Measurements from ENCODE around the gene CNOT11. TPM values are rescaled to one million over a fixed set of nuclear protein-coding genes. Genes with fewer than 3 reads are reported as not detected.

Gene CNOT11
- total and polyA plus RNA-seq, 2 of the 8 experiments (the other 6 are each of a cell fraction or from before 2014, with no cell fraction given) = 41.5 to 54.6 TPM

- peak overlapping the region; percentile 70; the same call in 1 of the 2 replicates for H3K27ac ChIP-seq (ENCODE audit: low read depth, low read length)
- H3K4me2 ChIP-seq (ENCODE audit: insufficient read depth in 1 of 2, low read depth in 2 of 2, low read length in 2 of 2) = peak overlapping the region; percentile 76 to 98
- TF ChIP-seq ASH2L (IDR thresholded peaks at IDR 0.05; ENCODE audit: low read length) = peak; percentile 68
- TF ChIP-seq HDAC2 (IDR thresholded peaks at IDR 0.05; ENCODE audit: borderline replicate concordance in 1 of 2, low read depth in 2 of 2, low read length in 2 of 2) = 0 out of 4 replicates have a peak, but pooled peaks of 1 of the 2 experiments have one; percentile 21
- TF ChIP-seq RBBP5 (IDR thresholded peaks at IDR 0.05; ENCODE audit: borderline replicate concordance, low read depth, low read length) = peak; percentile 90
- TF ChIP-seq KDM4A (IDR thresholded peaks at IDR 0.05; ENCODE audit: low read depth, low read length, severe bottlenecking) = peak; percentile 70
- TF ChIP-seq SIX5 (IDR thresholded peaks at IDR 0.05; ENCODE audit: low read depth, low read length) = no peak
- TF ChIP-seq E2F6 (IDR thresholded peaks at IDR 0.05) = peak; percentile 32; the same call in 1 of the 2 replicates
- TF ChIP-seq TBP (IDR thresholded peaks at IDR 0.05; ENCODE audit: low read depth, low read length) = no peak; the same call in 1 of the 2 replicates
- TF ChIP-seq ATF3 (IDR thresholded peaks at IDR 0.05; ENCODE audit: insufficient read depth, low read depth, low read length) = no peak
- TF ChIP-seq PHF8 (conservative IDR thresholded peaks at IDR 0.05; ENCODE audit: low read depth, low read length) = peak; percentile 94
- peaks cover 6 to 7% of the 10 kb centered on the region in 2 experiments for H4K20me1 ChIP-seq (replicated peaks in 1 of 2; ENCODE audit: control insufficient read depth in 1 of 2, insufficient read depth in 2 of 2, low read length in 2 of 2)
- peaks cover 6% of the 10 kb centered on the region for H3K79me1 ChIP-seq (ENCODE audit: low read depth, low read length)
- H2BK20ac ChIP-seq (ENCODE audit: low read length) = no peak overlapping the region
- H3K56ac ChIP-seq (replicated peaks; ENCODE audit: insufficient read length, low read depth, low read length) = peak overlapping the region; percentile 20
- peak overlapping the region; percentile 65 to 92 (median 80) for H3K9ac ChIP-seq (replicated peaks in 1 of 4; ENCODE audit: extremely low read depth in 1 of 4, low read depth in 3 of 4, low read length in 3 of 4)
- DNase-seq (ENCODE audit: low read depth in 1 of 2, low spot score in 2 of 2) (no peak), FAIRE-seq (no peak)
- H4K8ac ChIP-seq (ENCODE audit: extremely low read depth, insufficient read depth, low read length) = peak overlapping the region; percentile 72; the same call in 1 of the 2 replicates
- H2AK5ac ChIP-seq (ENCODE audit: low read depth, low read length) = no peak overlapping the region
- peaks cover 0 to 18% (median 10%) of the 10 kb centered on the region in 4 experiments; a peak in 4 of 7 replicates for H3K4me1 ChIP-seq (replicated peaks in 1 of 4; ENCODE audit: control insufficient read depth in 3 of 4, insufficient read depth in 4 of 4, low read length in 3 of 4)
- H3K18ac ChIP-seq (ENCODE audit: extremely low read depth, low read length) = peak overlapping the region; percentile 96
- no peak overlapping the region for H2BK15ac ChIP-seq (ENCODE audit: low read length)
- H2BK12ac ChIP-seq (ENCODE audit: low read depth, low read length) = peak overlapping the region; percentile 31; the same call in 1 of the 2 replicates
- H2AFZ ChIP-seq (ENCODE audit: low read length) = no peak overlapping the region
- no peaks in the 10 kb centered on the region for H3K27me3 ChIP-seq (replicated peaks in 1 of 4; ENCODE audit: control insufficient read depth in 3 of 4, extremely low read depth in 1 of 4, insufficient read depth in 3 of 4, low read length in 3 of 4)
- peaks cover 4% of the 10 kb centered on the region for H3K23me2 ChIP-seq (ENCODE audit: low read depth, low read length)
- ChIA-PET CTCF (ENCODE audit: partially characterized antibody) (interaction anchor here (0.7 to 5.5 kb wide), 16 partner anchors 14 to 436 kb away, joined by 3 to 45 read pairs (median 3); no protein-coding TSS in a partner anchor), POLR2A (ENCODE audit: partially characterized antibody) (interaction anchor here (0.8 to 3.7 kb wide), 12 partner anchors 9 to 250 kb away, joined by 3 to 17 read pairs (median 4); partner anchors contain the start of genes RNF149 and RPL31)
- H2BK120ac ChIP-seq (replicated peaks; ENCODE audit: low read depth, low read length) = no peak overlapping the region
- peaks cover 9 to 32% of the 10 kb centered on the region in 2 experiments for H3K79me2 ChIP-seq (ENCODE audit: control insufficient read depth in 1 of 2, insufficient read depth in 2 of 2, low read length in 2 of 2)
- no peak overlapping the region for H3K23ac ChIP-seq (ENCODE audit: insufficient read length)
- peak overlapping the region; percentile 74 for H4K5ac ChIP-seq (ENCODE audit: insufficient read length, low read depth, low read length)
- H2BK5ac ChIP-seq (ENCODE audit: low read depth, low read length) = peak overlapping the region; percentile 79; the same call in 1 of the 2 replicates
- H3K36me3 ChIP-seq (ENCODE audit: control insufficient read depth in 2 of 4, insufficient read depth in 4 of 4, low read length in 3 of 4) = peaks cover 0 to 3% (median 0%) of the 10 kb centered on the region in 4 experiments; a peak in 2 of 8 replicates
- WGBS, 2 experiments (ENCODE audit: extremely low coverage in 1 of 2, insufficient coverage in 1 of 2, insufficient read length in 1 of 2, insufficient replicate concordance in 2 of 2, low coverage in 1 of 2, low lambda C conversion rate in 2 of 2, missing lambda C conversion rate in 1 of 2) = 1% methylated on average over 45 of the region's 65 CpGs; no CpG with 5 or more reads in 1 of the 2 experiments
- H3K14ac ChIP-seq (ENCODE audit: insufficient read length) = peak overlapping the region; percentile 74
- peak overlapping the region; percentile 76 to 94 (median 90) for H3K4me3 ChIP-seq (ENCODE audit: extremely low read depth in 1 of 4, insufficient read depth in 2 of 4, low read depth in 3 of 4, low read length in 4 of 4)
- H4K91ac ChIP-seq (replicated peaks; ENCODE audit: insufficient read length, low read length) = peak overlapping the region; percentile 81
- H3K4ac ChIP-seq (replicated peaks; ENCODE audit: insufficient read length, low read depth, low read length) = peak overlapping the region; percentile 90
- H3K9me3 ChIP-seq (ENCODE audit: insufficient read depth in 2 of 2, low read depth in 1 of 2, low read length in 1 of 2) = no peaks in the 10 kb centered on the region
Observed at GRCh38 chr2:101253013-101253702, 472 bp downstream of the CNOT11 start.
